SK-N-MC (cell line): ENCODE measurements around the gene ZBTB18.

Experiments
- EZH2 ChIP-seq: fragments of 200-600 bp; sonication (generic); IDR thresholded peaks from one replicate; pipeline ENCODE4 v1.6.1; 2017; ENCODE audit warnings: antibody characterized with exemption
- FOXP2 ChIP-seq: optimal IDR thresholded peaks from 2 replicates; pipeline ENCODE3; 2011; ENCODE audit warnings: mild to moderate bottlenecking, moderate library complexity; ENCODE audit not compliant: insufficient read depth; ENCODE audit errors: extremely low read length, control extremely low read depth
- POLR2AphosphoS5 ChIP-seq: IDR thresholded peaks from 2 replicates; pipeline ENCODE4 v1.6.1; 2012; ENCODE audit warnings: mild to moderate bottlenecking, low read depth, low read length, borderline replicate concordance

GRCh38 chr1:244085891-244086290, 34.8 kb downstream of the ZBTB18 start:
- TF ChIP-seq FOXP2 = no peak
- no peak for TF ChIP-seq EZH2
- TF ChIP-seq POLR2AphosphoS5 = no peak
